ENCODE measurements around the gene STYK1.

The STYK1 gene

DNA sequence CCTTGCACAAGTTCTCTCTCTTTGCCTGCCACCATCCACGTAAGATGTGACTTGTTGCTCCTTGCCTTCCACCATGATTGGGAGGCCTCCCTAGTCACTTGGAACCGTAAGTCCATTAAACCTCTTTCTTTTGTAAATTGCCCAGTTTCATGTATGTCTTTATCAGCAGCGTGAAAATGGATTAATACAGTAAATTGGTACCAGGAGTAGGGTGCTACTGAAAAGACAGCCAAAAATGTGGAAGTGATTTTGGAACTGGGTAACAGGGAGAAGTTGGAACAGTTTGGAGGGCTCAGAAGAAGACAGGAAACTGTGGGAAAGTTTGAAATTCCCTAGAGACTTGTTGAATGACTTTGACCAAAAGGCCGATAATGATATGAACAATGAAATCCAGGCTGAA, 27.9 kb downstream of the STYK1 start:
- TF ChIP-seq FOXP2 (optimal IDR thresholded peaks at IDR 0.05; ENCODE audit: control extremely low read depth, extremely low read length, insufficient read depth): no peak
- no peak for TF ChIP-seq POLR2AphosphoS5 (IDR thresholded peaks at IDR 0.05; ENCODE audit: borderline replicate concordance, low read depth, low read length)
- no peak for TF ChIP-seq EZH2 (IDR thresholded peaks at IDR 0.05)
- Histone ChIP-seq H3K27ac (no peak overlapping the region), H3K9ac (ENCODE audit: insufficient read length) (no peak overlapping the region), H3K9me3 (ENCODE audit: low read depth, low read length) (no peaks in the 10 kb centered on the region), H3K36me3 (ENCODE audit: insufficient read depth, low read length) (no peaks in the 10 kb centered on the region), H3K4me3 (no peak overlapping the region)
- no peak for DNase-seq (ENCODE audit: low read depth, low spot score)

DNA sequence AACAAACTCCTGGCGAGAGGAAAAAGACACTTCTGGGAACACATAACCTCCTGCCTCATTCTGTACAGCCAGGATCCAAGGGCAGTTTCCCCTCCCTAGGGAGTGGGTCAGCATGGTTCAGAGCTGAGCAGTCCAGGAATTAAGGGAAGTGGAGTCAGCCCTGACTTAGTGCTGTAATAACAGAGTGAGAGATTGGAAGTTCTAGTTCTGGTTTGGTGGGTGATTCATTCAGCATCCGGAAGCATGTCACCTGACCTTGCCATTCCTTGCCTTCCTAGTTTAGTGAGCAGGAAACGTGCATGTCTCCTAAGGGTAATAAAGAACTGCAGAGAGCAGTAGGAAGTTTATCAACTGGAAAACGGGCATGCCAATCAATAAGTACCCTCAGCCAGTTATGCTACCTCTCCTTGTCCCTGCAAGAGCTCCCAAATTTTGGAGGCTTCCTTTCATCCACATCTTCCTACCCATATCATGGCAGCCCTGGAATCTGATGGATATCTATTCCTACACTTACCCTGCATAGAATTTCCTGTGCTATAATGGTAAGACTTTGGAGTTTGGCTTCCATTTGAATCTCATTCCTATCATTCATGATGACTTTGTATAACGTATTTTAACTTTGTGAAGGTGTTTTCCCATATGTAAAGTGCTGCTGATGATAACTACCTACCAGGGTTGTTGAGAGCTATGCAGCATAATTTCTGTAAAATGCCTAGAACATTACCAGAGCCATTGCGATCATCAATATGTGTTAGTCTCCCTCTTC, 31.9 kb downstream of the STYK1 start:
- TF ChIP-seq POLR2AphosphoS5 (IDR thresholded peaks at IDR 0.05; ENCODE audit: borderline replicate concordance, low read depth, low read length) (no peak), EZH2 (IDR thresholded peaks at IDR 0.05) (no peak), FOXP2 (optimal IDR thresholded peaks at IDR 0.05; ENCODE audit: control extremely low read depth, extremely low read length, insufficient read depth) (no peak)
- Histone ChIP-seq H3K9me3 (ENCODE audit: low read depth, low read length) (no peaks in the 10 kb centered on the region), H3K27ac (no peak overlapping the region), H3K9ac (ENCODE audit: insufficient read length) (no peak overlapping the region), H3K4me3 (no peak overlapping the region), H3K36me3 (ENCODE audit: insufficient read depth, low read length) (no peaks in the 10 kb centered on the region)
- DNase-seq (ENCODE audit: low read depth, low spot score): no peak

DNA sequence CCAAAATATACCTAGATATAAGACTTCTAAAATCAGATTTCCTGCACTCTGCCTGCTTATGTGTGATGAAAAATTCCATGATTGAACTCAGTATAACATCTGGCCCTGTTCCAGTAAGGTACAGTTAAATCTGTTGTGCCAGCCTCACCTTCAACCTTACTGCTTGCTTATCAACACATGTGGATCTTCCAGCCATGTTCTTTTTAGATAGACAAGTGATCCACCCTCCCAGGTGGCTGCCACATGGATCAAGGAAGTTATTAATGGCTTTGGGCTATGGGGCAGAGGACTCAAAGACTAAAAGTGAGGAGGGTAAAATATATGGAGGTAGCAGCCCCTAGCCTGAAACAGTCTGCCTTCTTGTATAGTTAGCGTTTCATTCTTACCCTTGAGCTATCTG, 35.1 kb downstream of the STYK1 start:
- no peaks in the 10 kb centered on the region for H3K9me3 ChIP-seq (ENCODE audit: low read depth, low read length)
- H3K36me3 ChIP-seq (ENCODE audit: insufficient read depth, low read length): no peaks in the 10 kb centered on the region
- DNase-seq (ENCODE audit: low read depth, low spot score): no peak
- H3K4me3 ChIP-seq: no peak overlapping the region
- TF ChIP-seq EZH2 (IDR thresholded peaks at IDR 0.05) (no peak), FOXP2 (optimal IDR thresholded peaks at IDR 0.05; ENCODE audit: control extremely low read depth, extremely low read length, insufficient read depth) (no peak), POLR2AphosphoS5 (IDR thresholded peaks at IDR 0.05; ENCODE audit: borderline replicate concordance, low read depth, low read length) (no peak)
- no peak overlapping the region for H3K9ac ChIP-seq (ENCODE audit: insufficient read length)
- H3K27ac ChIP-seq: no peak overlapping the region

DNA sequence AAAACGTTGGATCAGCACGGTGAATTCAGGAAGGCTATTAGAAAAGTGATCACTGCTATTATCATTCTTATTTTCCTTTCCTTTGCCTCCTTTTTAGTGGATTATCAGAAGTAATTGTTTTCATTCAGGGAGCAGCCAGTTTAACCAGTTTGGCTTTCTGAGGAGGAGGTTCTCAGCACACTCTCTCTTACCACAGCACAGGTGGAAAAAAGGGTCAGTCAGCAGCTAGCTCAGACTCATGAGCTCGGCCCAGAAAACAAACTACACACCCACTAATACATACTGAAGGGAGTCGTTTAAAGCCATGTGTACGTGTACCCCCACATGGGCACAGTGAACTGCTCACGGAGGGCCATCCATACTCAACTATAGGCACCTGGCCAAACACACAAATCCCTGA, 37.2 kb downstream of the STYK1 start:
- TF ChIP-seq POLR2AphosphoS5 (IDR thresholded peaks at IDR 0.05; ENCODE audit: borderline replicate concordance, low read depth, low read length): no peak
- no peak for TF ChIP-seq FOXP2 (optimal IDR thresholded peaks at IDR 0.05; ENCODE audit: control extremely low read depth, extremely low read length, insufficient read depth)
- TF ChIP-seq EZH2 (IDR thresholded peaks at IDR 0.05): no peak

DNA sequence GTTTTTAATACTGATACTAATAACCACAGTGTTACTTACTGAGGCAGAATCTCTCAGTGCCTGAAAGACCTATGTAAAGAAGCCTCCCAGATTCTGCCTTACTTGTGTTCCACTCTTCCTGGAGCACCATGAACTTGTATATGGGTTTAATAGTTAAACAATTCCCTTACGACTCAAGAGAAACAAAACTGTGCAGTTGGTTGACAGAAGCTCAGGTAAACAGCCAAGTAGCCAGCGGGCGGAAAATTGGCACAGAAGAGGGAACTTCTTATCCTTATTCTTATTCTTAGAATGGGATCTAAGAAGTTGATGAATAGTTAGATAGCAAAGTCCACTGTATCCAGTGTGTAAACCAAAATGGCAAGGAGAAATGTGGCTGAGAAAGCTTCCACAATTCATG, 37.7 kb downstream of the STYK1 start:
- no peaks in the 10 kb centered on the region for H3K9me3 ChIP-seq (ENCODE audit: low read depth, low read length)
- TF ChIP-seq POLR2AphosphoS5 (IDR thresholded peaks at IDR 0.05; ENCODE audit: borderline replicate concordance, low read depth, low read length) (no peak), EZH2 (IDR thresholded peaks at IDR 0.05) (no peak), FOXP2 (optimal IDR thresholded peaks at IDR 0.05; ENCODE audit: control extremely low read depth, extremely low read length, insufficient read depth) (no peak)
- H3K27ac ChIP-seq: no peak overlapping the region
- no peak for DNase-seq (ENCODE audit: low read depth, low spot score)
- no peak overlapping the region for H3K4me3 ChIP-seq
- no peaks in the 10 kb centered on the region for H3K36me3 ChIP-seq (ENCODE audit: insufficient read depth, low read length)
- H3K9ac ChIP-seq (ENCODE audit: insufficient read length): no peak overlapping the region

More for the DNA sequence above, 37.2 kb downstream of the STYK1 start:
- Histone ChIP-seq H3K9me3 (ENCODE audit: low read depth, low read length) (no peaks in the 10 kb centered on the region), H3K9ac (ENCODE audit: insufficient read length) (no peak overlapping the region), H3K36me3 (ENCODE audit: insufficient read depth, low read length) (no peaks in the 10 kb centered on the region), H3K27ac (no peak overlapping the region), H3K4me3 (no peak overlapping the region)
- no peak for DNase-seq (ENCODE audit: low read depth, low spot score)

DNA sequence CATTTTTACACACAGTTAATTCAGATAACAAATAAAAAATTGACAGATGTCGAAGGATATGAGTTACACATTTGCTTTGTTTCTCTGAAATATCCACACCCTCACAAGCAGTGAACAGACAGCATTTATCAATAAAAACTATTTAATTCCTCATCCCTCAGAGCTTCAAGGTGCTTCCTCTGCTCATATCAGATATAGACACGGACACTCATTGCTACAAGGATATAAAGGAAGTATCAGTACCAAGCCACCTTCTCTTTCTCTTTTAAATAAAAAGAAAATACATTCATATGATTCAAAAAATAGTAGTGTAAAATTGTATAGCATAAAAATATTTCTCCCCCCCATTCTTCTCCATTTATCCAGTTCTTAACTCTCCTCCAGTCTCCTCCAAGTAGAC, 38.5 kb downstream of the STYK1 start:
- no peak for DNase-seq (ENCODE audit: low read depth, low spot score)
- H3K27ac ChIP-seq: no peak overlapping the region
- no peak overlapping the region for H3K4me3 ChIP-seq
- no peaks in the 10 kb centered on the region for H3K9me3 ChIP-seq (ENCODE audit: low read depth, low read length)
- TF ChIP-seq POLR2AphosphoS5 (IDR thresholded peaks at IDR 0.05; ENCODE audit: borderline replicate concordance, low read depth, low read length): no peak
- TF ChIP-seq FOXP2 (optimal IDR thresholded peaks at IDR 0.05; ENCODE audit: control extremely low read depth, extremely low read length, insufficient read depth): no peak
- no peak for TF ChIP-seq EZH2 (IDR thresholded peaks at IDR 0.05)
- H3K36me3 ChIP-seq (ENCODE audit: insufficient read depth, low read length): no peaks in the 10 kb centered on the region
- H3K9ac ChIP-seq (ENCODE audit: insufficient read length): no peak overlapping the region

DNA sequence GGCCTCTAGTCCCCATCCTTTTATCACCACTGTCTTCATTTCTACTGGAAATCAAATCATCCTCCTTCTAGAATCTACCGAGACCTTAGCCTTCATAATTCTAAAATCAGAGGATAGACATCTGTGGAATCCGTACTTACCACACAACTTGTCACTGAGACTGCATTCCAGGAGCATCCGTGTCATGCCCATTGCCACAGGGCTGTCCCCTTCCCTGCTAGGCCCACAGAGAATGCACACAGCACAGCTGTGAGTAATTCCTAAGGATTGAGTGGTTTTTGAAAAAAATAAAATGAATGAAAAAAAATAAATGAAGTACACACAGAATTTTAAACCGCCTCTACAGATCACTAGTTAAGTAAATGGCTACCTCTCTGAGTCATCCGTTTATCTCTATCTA, 39.4 kb downstream of the STYK1 start:
- TF ChIP-seq FOXP2 (optimal IDR thresholded peaks at IDR 0.05; ENCODE audit: control extremely low read depth, extremely low read length, insufficient read depth): no peak
- no peak for TF ChIP-seq EZH2 (IDR thresholded peaks at IDR 0.05)
- no peak for TF ChIP-seq POLR2AphosphoS5 (IDR thresholded peaks at IDR 0.05; ENCODE audit: borderline replicate concordance, low read depth, low read length)
- no peak overlapping the region for H3K27ac ChIP-seq
- no peak overlapping the region for H3K9ac ChIP-seq (ENCODE audit: insufficient read length)
- no peak for DNase-seq (ENCODE audit: low read depth, low spot score)
- H3K36me3 ChIP-seq (ENCODE audit: insufficient read depth, low read length): no peaks in the 10 kb centered on the region
- no peak overlapping the region for H3K4me3 ChIP-seq
- no peaks in the 10 kb centered on the region for H3K9me3 ChIP-seq (ENCODE audit: low read depth, low read length)

DNA sequence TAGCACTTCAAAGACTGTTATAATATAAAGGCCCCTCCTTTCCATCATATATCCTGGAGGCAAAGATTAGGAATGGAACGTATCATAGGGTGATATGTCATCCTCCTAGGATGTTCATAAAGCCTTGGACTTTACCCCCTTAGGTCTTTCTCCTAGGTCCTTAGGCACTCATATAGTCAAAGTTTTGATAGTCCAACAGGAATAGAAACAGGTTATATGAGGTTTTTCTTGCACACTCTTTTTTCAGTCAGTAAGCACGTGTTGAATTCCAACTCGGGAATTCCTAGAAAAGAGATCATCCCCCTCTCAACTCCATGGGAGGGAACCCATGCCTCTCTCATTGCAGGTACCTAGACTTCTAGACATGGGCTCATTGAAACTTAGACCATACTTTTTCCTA, 40.3 kb downstream of the STYK1 start:
- no peak overlapping the region for H3K27ac ChIP-seq
- TF ChIP-seq EZH2 (IDR thresholded peaks at IDR 0.05) (no peak), FOXP2 (optimal IDR thresholded peaks at IDR 0.05; ENCODE audit: control extremely low read depth, extremely low read length, insufficient read depth) (no peak), POLR2AphosphoS5 (IDR thresholded peaks at IDR 0.05; ENCODE audit: borderline replicate concordance, low read depth, low read length) (no peak)
- no peak for DNase-seq (ENCODE audit: low read depth, low spot score)

DNA sequence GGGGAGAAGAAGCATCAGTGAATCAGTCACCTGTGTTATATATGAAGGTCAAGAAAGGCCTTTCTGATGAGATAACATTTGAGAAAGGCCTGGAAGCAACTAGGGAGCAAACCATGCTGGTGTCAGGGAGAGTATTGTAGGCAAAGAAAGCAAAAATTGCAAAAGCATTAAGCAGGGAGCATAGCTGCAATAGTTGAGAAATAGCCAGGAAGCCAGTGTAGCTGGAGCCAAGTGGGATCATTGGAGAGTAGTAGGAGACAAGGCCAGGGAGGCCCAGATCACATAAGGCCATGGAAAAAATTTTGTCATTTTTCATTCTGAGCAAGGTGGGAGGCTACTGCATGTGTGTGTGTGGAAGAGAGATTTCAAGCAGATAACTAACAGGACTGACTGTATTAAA, 41.6 kb downstream of the STYK1 start:
- no peak overlapping the region for H3K27ac ChIP-seq
- no peak overlapping the region for H3K9ac ChIP-seq (ENCODE audit: insufficient read length)
- H3K4me3 ChIP-seq: no peak overlapping the region
- TF ChIP-seq POLR2AphosphoS5 (IDR thresholded peaks at IDR 0.05; ENCODE audit: borderline replicate concordance, low read depth, low read length) (no peak), FOXP2 (optimal IDR thresholded peaks at IDR 0.05; ENCODE audit: control extremely low read depth, extremely low read length, insufficient read depth) (no peak), EZH2 (IDR thresholded peaks at IDR 0.05) (no peak)
- no peak for DNase-seq (ENCODE audit: low read depth, low spot score)
- no peaks in the 10 kb centered on the region for H3K36me3 ChIP-seq (ENCODE audit: insufficient read depth, low read length)
- no peaks in the 10 kb centered on the region for H3K9me3 ChIP-seq (ENCODE audit: low read depth, low read length)

More for the DNA sequence above, 40.3 kb downstream of the STYK1 start:
- Histone ChIP-seq H3K4me3 (no peak overlapping the region), H3K9ac (ENCODE audit: insufficient read length) (no peak overlapping the region), H3K36me3 (ENCODE audit: insufficient read depth, low read length) (no peaks in the 10 kb centered on the region), H3K9me3 (ENCODE audit: low read depth, low read length) (no peaks in the 10 kb centered on the region)
